ENCODE results near the gene WFDC2. TPM values are rescaled to one million over a fixed set of nuclear protein-coding genes. Genes with fewer than 3 reads are reported as not detected.
"Not testable (repeated sequence)": the region's sequence is repeated elsewhere in the genome, so short reads cannot be mapped to it uniquely, and the experiment has no call there.

WFDC2 gene
- total and polyA plus RNA-seq, 3 donors from 2014 or later: 6.1 to 37.6 (median 32.0) TPM

GRCh38 chr20:45470937-45471336 lies 1.4 kb downstream of the WFDC2 start:
- DNase-seq: peak; percentile 21
- 5 to 6% methylated on average over 10 of the region's 10 CpGs for WGBS, 2 donors
- Histone ChIP-seq H3K27me3 (no peaks in the 10 kb centered on the region), H3K9me3 (no peaks in the 10 kb centered on the region), H3K4me1 (peaks cover 15% of the 10 kb centered on the region), H3K4me3 (peak overlapping the region; percentile 46 to 66), H3K36me3 (ENCODE audit: low read depth, missing control alignments) (no peaks in the 10 kb centered on the region), H3K27ac (peak overlapping the region in 1 of 2 donors; percentile 8)
- TF ChIP-seq POLR2A (IDR thresholded peaks at IDR 0.05) (no peak), CTCF (IDR thresholded peaks at IDR 0.05) (no peak)
- intact Hi-C loops (cut with DNase I; ENCODE audit: low total_unique reads): no loop called here

DNA sequence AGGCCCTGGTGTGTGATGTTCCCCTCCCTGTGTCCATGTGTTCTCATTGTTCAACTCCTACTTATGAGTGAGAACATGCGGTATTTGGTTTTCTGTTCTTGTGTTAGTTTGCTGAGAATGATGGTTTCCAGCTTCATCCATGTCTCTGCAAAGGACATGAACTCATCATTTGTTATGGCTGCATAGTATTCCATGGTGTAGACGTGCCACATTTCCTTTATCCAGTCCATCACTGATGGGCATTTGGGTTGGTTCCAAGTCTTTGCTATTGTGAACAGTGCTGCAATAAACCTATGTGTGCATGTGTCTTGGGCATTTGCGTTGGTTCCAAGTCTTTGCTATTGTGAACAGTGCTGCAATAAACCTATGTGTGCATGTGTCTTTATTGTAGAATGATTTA lies 2.7 kb downstream of the WFDC2 start:
- DNase-seq; H3K27me3 ChIP-seq; H3K4me3 ChIP-seq; H3K27ac ChIP-seq; H3K9me3 ChIP-seq; H3K36me3 ChIP-seq (ENCODE audit: low read depth, missing control alignments); intact Hi-C loops (cut with DNase I; ENCODE audit: low total_unique reads): not testable (repeated sequence)
- peaks cover 15% of the 10 kb centered on the region for H3K4me1 ChIP-seq
- 84 to 94% methylated on average over 3 of the region's 3 CpGs for WGBS, 2 donors

GRCh38 chr20:45477530-45478148 lies 8.1 kb downstream of the WFDC2 start:
- H3K9me3 ChIP-seq; H3K4me1 ChIP-seq; H3K4me3 ChIP-seq; H3K36me3 ChIP-seq (ENCODE audit: low read depth, missing control alignments); DNase-seq; intact Hi-C loops (cut with DNase I; ENCODE audit: low total_unique reads); H3K27ac ChIP-seq; H3K27me3 ChIP-seq: not testable (repeated sequence)
- WGBS, 2 donors: 84 to 92% methylated on average over 6 to 7 of the region's 7 CpGs

GRCh38 chr20:45479822-45480221 lies 10.3 kb downstream of the WFDC2 start:
- TF ChIP-seq CTCF (IDR thresholded peaks at IDR 0.05) (no peak), POLR2A (IDR thresholded peaks at IDR 0.05) (no peak)
- Histone ChIP-seq H3K27ac (no peak overlapping the region), H3K9me3 (no peaks in the 10 kb centered on the region), H3K4me1 (no peaks in the 10 kb centered on the region), H3K36me3 (ENCODE audit: low read depth, missing control alignments) (no peaks in the 10 kb centered on the region), H3K27me3 (no peaks in the 10 kb centered on the region), H3K4me3 (no peak overlapping the region)
- 91 to 94% methylated on average over 6 to 7 of the region's 7 CpGs for WGBS, 2 donors
- intact Hi-C loops (cut with DNase I; ENCODE audit: low total_unique reads): no loop called here
- DNase-seq: no peak

GRCh38 chr20:45484676-45485075 lies 15.1 kb downstream of the WFDC2 start:
- DNase-seq: no peak
- TF ChIP-seq POLR2A (IDR thresholded peaks at IDR 0.05): no peak
- TF ChIP-seq CTCF (IDR thresholded peaks at IDR 0.05): no peak
- Histone ChIP-seq H3K36me3 (ENCODE audit: low read depth, missing control alignments) (no peaks in the 10 kb centered on the region), H3K27me3 (no peaks in the 10 kb centered on the region), H3K4me3 (no peak overlapping the region), H3K27ac (no peak overlapping the region), H3K4me1 (no peaks in the 10 kb centered on the region), H3K9me3 (no peaks in the 10 kb centered on the region)
- intact Hi-C loops (cut with DNase I; ENCODE audit: low total_unique reads): no loop called here
- 53 to 56% methylated on average over 6 of the region's 6 CpGs for WGBS, 2 donors

GRCh38 chr20:45485388-45485787 lies 15.8 kb downstream of the WFDC2 start:
- intact Hi-C loops (cut with DNase I; ENCODE audit: low total_unique reads): no loop called here
- WGBS, 2 donors: 78 to 80% methylated on average over 4 of the region's 4 CpGs
- H3K9me3 ChIP-seq: no peaks in the 10 kb centered on the region
- H3K36me3 ChIP-seq (ENCODE audit: low read depth, missing control alignments): no peaks in the 10 kb centered on the region
- no peak overlapping the region for H3K27ac ChIP-seq
- no peaks in the 10 kb centered on the region for H3K27me3 ChIP-seq
- H3K4me3 ChIP-seq: no peak overlapping the region
- H3K4me1 ChIP-seq: no peaks in the 10 kb centered on the region
- DNase-seq: no peak
- TF ChIP-seq POLR2A (IDR thresholded peaks at IDR 0.05): no peak
- no peak for TF ChIP-seq CTCF (IDR thresholded peaks at IDR 0.05)

All from testis (tissue), 3 donors.